ENCODE results near the gene OR4F17. TPM values are rescaled to one million over a fixed set of nuclear protein-coding genes. Genes with fewer than 3 reads are reported as not detected.
A peak's percentile ranks its signal among the peaks of the same experiment; 100 is the strongest.
"Not testable (repeated sequence)": the region's sequence is repeated elsewhere in the genome, so short reads cannot be mapped to it uniquely, and the experiment has no call there.

Gene OR4F17, protein sequence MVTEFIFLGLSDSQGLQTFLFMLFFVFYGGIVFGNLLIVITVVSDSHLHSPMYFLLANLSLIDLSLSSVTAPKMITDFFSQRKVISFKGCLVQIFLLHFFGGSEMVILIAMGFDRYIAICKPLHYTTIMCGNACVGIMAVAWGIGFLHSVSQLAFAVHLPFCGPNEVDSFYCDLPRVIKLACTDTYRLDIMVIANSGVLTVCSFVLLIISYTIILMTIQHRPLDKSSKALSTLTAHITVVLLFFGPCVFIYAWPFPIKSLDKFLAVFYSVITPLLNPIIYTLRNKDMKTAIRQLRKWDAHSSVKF
- not detected in 2 replicates for total RNA-seq

DNA sequence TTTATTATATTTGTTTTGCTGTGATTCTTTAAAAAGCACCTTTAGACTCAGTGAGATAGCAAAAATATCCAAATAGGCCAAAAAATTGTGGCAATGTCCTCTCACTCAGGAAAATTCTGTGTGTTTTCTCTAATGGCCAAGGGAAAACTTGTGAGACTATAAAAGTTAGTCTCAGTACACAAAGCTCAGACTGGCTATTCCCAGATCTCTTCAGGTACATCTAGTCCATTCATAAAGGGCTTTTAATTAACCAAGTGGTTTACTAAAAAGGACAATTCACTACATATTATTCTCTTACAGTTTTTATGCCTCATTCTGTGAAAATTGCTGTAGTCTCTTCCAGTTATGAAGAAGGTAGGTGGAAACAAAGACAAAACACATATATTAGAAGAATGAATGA, at the start of gene OR4F17:
TSS of gene OR4F17 (plus strand) at position 301 of the 400 bp plus-strand sequence. CDS start 3,575 bp downstream, outside the sequence.
- DNase-seq (ENCODE audit: low read depth in 2 of 2): not testable (repeated sequence)

DNA sequence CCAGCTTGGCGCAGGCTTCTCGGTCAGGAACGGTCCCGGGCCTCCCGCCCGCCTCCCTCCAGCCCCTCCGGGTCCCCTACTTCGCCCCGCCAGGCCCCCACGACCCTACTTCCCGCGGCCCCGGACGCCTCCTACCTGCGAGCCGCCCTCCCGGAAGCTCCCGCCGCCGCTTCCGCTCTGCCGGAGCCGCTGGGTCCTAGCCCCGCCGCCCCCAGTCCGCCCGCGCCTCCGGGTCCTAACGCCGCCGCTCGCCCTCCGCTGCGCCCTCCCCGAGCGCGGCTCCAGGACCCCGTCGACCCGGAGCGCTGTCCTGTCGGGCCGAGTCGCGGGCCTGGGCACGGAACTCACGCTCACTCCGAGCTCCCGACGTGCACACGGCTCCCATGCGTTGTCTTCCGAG, 36.1 kb upstream of the OR4F17 start:
- DNase-seq (ENCODE audit: low read depth in 2 of 2): not testable (repeated sequence)

DNA sequence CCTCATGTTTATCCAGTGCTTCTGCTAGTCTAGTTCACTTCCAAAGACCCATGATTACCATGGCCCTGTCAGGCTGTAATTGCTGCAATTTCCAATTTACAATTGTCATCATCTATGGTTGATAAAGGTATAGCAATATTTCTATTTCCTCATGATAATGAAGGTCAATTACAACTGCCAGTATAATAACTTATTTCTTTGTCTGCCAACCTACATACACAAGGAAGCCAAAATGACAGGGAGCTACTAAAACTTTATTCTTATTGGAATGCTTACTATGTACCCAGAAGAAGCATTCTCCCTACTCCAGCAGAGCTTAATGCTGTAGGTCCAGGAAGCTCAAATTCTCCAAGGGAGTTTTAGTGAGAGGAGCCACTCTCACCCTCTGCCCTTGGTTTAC, 24.0 kb upstream of the OR4F17 start:
- not testable (repeated sequence) for DNase-seq (ENCODE audit: low read depth in 2 of 2)

DNA sequence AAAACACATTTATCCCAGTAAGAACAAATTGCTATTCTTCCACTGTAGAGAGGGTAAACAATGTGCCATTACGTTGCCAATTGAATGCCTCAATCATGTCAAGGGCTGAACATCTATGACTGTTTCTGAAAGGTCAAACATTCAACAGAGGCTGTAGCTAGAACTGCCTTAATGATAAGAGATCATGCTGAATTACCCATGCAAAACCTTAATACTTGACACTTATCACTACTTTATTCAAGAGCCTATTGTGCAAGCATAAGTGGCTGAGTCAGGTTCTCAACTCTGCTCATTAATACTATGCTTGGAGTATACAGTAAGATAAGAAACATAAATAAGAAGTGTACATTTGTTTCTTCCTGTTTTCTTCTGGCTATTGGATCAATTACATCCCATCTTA, 23.3 kb upstream of the OR4F17 start:
- not testable (repeated sequence) for DNase-seq (ENCODE audit: low read depth in 2 of 2)

DNA sequence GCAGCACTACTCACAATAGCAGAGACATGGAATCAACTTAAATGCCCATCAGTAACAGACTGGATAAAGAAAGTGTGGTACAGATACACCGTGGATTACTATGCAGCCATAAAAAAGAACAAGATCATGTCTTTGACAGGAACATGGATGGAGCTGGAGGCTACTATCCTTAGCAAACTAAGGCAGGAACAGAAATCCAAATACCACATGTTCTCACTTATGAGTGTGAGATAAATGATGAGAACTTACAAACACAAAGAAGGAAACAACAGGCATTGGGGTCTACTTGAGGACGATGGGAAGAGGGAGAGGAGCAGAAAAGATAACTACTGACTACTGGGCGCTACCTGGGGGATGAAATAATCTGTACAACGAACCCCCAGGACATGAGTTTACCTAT, 16.2 kb upstream of the OR4F17 start:
- DNase-seq (ENCODE audit: low read depth in 2 of 2): peak in 1 of 2 donors; percentile 0

DNA sequence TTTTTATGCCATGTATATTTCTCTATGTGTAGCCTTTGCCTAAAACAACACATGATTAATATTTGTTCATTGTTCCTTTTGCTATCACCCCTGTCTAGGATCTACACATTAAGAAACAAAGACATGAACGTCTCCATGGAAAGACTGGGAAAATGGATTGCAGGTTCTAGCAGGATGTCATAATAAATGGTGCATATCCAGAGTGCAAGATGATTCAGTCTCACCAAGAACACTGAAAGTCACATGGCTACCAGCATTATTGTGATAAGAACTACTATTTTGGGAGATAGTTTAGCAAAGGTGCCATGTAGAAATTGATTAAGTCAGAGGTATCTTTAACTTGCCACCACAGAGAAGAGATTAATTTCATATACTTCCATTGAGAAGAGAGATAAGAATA, 12.1 kb upstream of the OR4F17 start:
- not testable (repeated sequence) for DNase-seq (ENCODE audit: low read depth in 2 of 2)

DNA sequence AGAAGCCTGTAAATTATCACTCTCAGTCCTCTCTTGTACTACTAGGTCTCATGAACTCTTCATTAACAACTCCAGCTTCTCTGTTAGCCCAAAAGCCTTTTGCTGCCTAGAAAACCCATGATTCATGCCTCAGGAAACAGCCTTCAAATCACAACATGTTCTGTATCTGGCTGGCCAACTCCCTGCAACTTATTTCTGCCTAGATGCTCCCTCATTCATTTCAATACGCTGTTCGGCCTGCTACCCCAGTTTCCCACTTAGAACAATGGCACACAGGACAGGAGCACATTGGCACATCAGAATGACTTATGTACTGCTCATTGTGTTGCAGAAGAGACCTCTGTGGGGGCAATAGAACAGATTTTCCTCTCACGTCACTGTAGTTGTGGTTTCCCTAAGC, 9.3 kb upstream of the OR4F17 start:
- not testable (repeated sequence) for DNase-seq (ENCODE audit: low read depth in 2 of 2)

DNA sequence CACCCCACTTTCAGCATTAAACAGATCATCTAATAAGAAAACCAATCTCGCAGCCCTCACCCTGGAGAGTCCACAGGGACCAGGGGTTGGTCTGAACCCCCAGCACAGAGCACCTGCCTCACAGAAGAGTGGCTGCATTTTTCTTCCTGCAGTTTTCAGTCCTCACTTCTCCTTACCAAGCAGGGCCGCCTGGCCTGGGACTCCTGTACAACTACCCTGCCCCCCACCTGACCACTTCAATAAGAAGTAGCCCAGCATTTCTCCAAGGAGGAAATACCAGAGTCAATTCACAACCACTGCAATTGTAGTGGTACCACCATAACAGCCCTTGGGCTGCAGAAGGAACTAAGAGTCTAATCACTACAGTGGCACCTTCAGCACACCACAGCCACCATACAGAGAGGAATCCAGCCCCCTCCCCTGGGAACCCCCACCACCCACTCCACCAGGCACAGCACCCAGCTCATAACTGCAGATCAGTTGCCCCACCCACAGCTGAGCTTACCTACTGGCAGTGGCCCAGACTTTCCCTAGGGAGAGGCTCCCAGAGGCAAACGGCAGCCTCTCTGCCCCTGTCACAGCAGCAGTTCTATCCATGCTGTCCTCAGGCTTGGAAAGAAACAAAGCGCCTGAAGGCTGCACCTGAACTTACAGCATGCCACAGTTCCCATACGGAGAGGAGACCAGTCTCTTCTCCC, 13.7 kb downstream of the OR4F17 start:
- not testable (repeated sequence) for DNase-seq (ENCODE audit: low read depth in 2 of 2)

Other genes starting within 250 kb of the OR4F17 start
- 20.5 and 36.7 TPM in 2 replicates for gene PLPP2, start 184.3 kb downstream of the OR4F17 start, total RNA-seq
- gene MIER2, start 237.7 kb downstream of the OR4F17 start, total RNA-seq: 7.7 and 10.1 TPM in 2 replicates

All from dermis microvascular lymphatic vessel endothelial cell (primary cell).